ENCODE measurements around the gene EPAS1. TPM values are rescaled to one million over a fixed set of nuclear protein-coding genes. Genes with fewer than 3 reads are reported as not detected.
A peak's percentile ranks its signal among the peaks of the same experiment; 100 is the strongest.

The EPAS1 gene
- total RNA-seq, 1 donor from 2014 or later, result 1,738 TPM

- TF ChIP-seq, protein P1, sequence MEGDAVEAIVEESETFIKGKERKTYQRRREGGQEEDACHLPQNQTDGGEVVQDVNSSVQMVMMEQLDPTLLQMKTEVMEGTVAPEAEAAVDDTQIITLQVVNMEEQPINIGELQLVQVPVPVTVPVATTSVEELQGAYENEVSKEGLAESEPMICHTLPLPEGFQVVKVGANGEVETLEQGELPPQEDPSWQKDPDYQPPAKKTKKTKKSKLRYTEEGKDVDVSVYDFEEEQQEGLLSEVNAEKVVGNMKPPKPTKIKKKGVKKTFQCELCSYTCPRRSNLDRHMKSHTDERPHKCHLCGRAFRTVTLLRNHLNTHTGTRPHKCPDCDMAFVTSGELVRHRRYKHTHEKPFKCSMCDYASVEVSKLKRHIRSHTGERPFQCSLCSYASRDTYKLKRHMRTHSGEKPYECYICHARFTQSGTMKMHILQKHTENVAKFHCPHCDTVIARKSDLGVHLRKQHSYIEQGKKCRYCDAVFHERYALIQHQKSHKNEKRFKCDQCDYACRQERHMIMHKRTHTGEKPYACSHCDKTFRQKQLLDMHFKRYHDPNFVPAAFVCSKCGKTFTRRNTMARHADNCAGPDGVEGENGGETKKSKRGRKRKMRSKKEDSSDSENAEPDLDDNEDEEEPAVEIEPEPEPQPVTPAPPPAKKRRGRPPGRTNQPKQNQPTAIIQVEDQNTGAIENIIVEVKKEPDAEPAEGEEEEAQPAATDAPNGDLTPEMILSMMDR (IDR thresholded peaks at IDR 0.05), result no peak
- H3K9me3 ChIP-seq, result no peaks in the 10 kb centered on the region
- H3K27ac ChIP-seq, result peak overlapping the region in 1 of 2 donors; percentile 43
- intact Hi-C loops (cut with DNase I), result no loop called here
- H3K27me3 ChIP-seq, result no peaks in the 10 kb centered on the region
- peaks cover 5 to 60% of the 10 kb centered on the region in 2 donors for H3K4me1 ChIP-seq
- H3K4me3 ChIP-seq, result no peak overlapping the region
- H3K36me3 ChIP-seq, result peaks cover 18 to 28% of the 10 kb centered on the region in 2 donors
- DNase-seq (ENCODE audit: low spot score in 2 of 2), result no peak
Observed at GRCh38 chr2:46344706-46345105, 47.5 kb downstream of the EPAS1 start.

GRCh38 chr2:46345775-46346174 lies 48.6 kb downstream of the EPAS1 start:
- Histone ChIP-seq H3K36me3 (peaks cover 19 to 33% of the 10 kb centered on the region in 2 donors), H3K27ac (peak overlapping the region in 1 of 2 donors; percentile 44), H3K27me3 (no peaks in the 10 kb centered on the region), H3K4me1 (peaks cover 5 to 49% of the 10 kb centered on the region in 2 donors), H3K9me3 (no peaks in the 10 kb centered on the region), H3K4me3 (no peak overlapping the region)
- TF ChIP-seq, protein P1 (IDR thresholded peaks at IDR 0.05), result no peak
- intact Hi-C loops (cut with DNase I), result no loop called here
- no peak for DNase-seq (ENCODE audit: low spot score in 2 of 2)

DNA sequence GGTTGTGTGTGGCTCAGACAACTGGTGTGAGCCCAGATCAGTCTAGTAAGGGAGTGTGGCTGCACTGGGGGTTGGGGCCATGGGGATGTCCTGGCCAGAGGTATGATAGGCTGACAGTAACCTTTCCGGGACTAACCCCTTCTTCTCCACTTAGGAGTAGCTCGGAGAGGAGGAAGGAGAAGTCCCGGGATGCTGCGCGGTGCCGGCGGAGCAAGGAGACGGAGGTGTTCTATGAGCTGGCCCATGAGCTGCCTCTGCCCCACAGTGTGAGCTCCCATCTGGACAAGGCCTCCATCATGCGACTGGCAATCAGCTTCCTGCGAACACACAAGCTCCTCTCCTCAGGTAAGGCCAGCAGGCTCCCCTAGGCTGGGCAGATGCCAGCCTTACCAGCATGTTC lies 49.5 kb downstream of the EPAS1 start:
- TF ChIP-seq, protein P1 (IDR thresholded peaks at IDR 0.05), result no peak
- no peak for DNase-seq (ENCODE audit: low spot score in 2 of 2)
- no peaks in the 10 kb centered on the region for H3K9me3 ChIP-seq
- H3K4me3 ChIP-seq, result no peak overlapping the region
- H3K4me1 ChIP-seq, result peaks cover 5 to 47% of the 10 kb centered on the region in 2 donors
- H3K36me3 ChIP-seq, result peaks cover 28 to 42% of the 10 kb centered on the region in 2 donors
- H3K27me3 ChIP-seq, result no peaks in the 10 kb centered on the region
- no peak overlapping the region for H3K27ac ChIP-seq
- intact Hi-C loops (cut with DNase I), result no loop called here

DNA sequence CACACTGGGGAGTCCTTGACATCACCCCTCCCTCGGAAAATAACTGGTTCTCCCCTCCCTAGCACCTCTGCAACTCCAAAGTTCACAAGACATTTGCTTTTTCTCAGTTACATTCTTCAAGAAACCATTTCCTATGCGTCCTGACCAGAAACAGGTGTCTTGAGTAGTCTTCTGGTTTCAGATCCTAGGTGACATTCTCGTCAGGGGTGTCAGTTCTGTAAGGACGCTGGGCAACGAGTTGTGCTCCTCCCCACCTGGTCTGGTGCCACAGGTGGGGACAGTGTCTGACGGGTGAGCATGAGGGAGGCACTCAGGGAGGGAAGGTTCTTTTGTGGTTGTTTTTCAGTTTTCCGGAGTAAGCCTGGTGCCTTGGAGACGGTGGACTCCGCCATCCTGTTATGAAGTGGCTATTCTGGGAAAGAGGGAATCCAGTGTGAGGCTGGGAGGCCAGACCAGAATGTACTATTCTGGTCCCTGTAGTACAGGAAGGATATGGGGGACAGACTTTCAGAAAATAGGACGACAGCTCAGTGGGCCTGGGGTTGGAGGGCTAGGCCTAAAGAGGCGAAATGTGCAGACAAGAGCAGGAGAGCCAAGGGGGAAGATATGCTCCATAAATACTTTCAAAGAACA lies 50.6 kb downstream of the EPAS1 start:
- intact Hi-C loops (cut with DNase I), result loop anchor here (2.0 kb wide), 1 partner anchor 15 kb away; no protein-coding TSS in a partner anchor

GRCh38 chr2:46349115-46349547 lies 51.9 kb downstream of the EPAS1 start:
- no peaks in the 10 kb centered on the region for H3K27me3 ChIP-seq
- TF ChIP-seq, protein P1 (IDR thresholded peaks at IDR 0.05), result no peak
- no peak overlapping the region for H3K4me3 ChIP-seq
- H3K4me1 ChIP-seq, result peaks cover 5 to 33% of the 10 kb centered on the region in 2 donors
- DNase-seq (ENCODE audit: low spot score in 2 of 2), result no peak
- intact Hi-C loops (cut with DNase I), result loop anchor here (2.0 kb wide), 1 partner anchor 14 kb away; no protein-coding TSS in a partner anchor
- H3K36me3 ChIP-seq, result peaks cover 37 to 59% of the 10 kb centered on the region in 2 donors
- no peak overlapping the region for H3K27ac ChIP-seq
- H3K9me3 ChIP-seq, result no peaks in the 10 kb centered on the region

More for the DNA sequence above, 50.6 kb downstream of the EPAS1 start:
- Histone ChIP-seq H3K36me3 (peaks cover 34 to 53% of the 10 kb centered on the region in 2 donors), H3K4me1 (peaks cover 5 to 44% of the 10 kb centered on the region in 2 donors), H3K27ac (no peak overlapping the region), H3K9me3 (no peaks in the 10 kb centered on the region), H3K4me3 (no peak overlapping the region), H3K27me3 (no peaks in the 10 kb centered on the region)
- no peak for DNase-seq (ENCODE audit: low spot score in 2 of 2)
- TF ChIP-seq, protein P1 (IDR thresholded peaks at IDR 0.05), result no peak
